ENCODE measurements around the gene ASTN1. TPM values are rescaled to one million over a fixed set of nuclear protein-coding genes. Genes with fewer than 3 reads are reported as not detected.

Gene ASTN1
- total RNA-seq, 3 donors from 2014 or later (not counting 1 experiment from before 2014, with no cell fraction given): not detected

DNA sequence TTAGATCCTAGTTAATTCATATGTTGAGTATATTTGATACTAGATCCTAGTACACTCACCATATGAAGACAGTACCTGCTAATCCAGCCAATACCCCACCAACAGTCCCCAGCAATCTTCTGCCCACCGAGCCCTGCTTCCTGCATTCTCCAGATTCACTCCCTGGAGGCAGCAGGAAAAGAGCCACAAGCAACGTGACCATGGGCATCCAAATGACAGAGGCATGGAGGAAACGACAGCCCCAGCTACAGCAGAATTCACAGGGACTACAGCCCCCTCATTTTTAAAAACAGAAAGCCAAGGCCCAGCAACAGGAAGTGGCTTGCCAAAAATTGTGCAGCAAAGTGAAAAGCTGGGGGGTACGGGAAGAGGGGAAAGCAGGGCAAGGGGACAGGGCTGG, 29.3 kb downstream of the ASTN1 start:
- no peak overlapping the region for H3K4me3 Mint-ChIP-seq
- intact Hi-C loops (cut with micrococcal nuclease): no loop called here
- no peak overlapping the region for H3K27ac Mint-ChIP-seq
- H3K4me1 Mint-ChIP-seq: no peaks in the 10 kb centered on the region
- H3K27me3 Mint-ChIP-seq (ENCODE audit: low read depth in 2 of 2): no peaks in the 10 kb centered on the region
- TF ChIP-seq, protein P1, sequence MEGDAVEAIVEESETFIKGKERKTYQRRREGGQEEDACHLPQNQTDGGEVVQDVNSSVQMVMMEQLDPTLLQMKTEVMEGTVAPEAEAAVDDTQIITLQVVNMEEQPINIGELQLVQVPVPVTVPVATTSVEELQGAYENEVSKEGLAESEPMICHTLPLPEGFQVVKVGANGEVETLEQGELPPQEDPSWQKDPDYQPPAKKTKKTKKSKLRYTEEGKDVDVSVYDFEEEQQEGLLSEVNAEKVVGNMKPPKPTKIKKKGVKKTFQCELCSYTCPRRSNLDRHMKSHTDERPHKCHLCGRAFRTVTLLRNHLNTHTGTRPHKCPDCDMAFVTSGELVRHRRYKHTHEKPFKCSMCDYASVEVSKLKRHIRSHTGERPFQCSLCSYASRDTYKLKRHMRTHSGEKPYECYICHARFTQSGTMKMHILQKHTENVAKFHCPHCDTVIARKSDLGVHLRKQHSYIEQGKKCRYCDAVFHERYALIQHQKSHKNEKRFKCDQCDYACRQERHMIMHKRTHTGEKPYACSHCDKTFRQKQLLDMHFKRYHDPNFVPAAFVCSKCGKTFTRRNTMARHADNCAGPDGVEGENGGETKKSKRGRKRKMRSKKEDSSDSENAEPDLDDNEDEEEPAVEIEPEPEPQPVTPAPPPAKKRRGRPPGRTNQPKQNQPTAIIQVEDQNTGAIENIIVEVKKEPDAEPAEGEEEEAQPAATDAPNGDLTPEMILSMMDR (IDR thresholded peaks at IDR 0.05): no peak
- no peaks in the 10 kb centered on the region for H3K4me1 ChIP-seq (ENCODE audit: control insufficient read depth, insufficient read depth, low read length)
- H3K36me3 ChIP-seq (ENCODE audit: control insufficient read depth, insufficient read depth, low read length): no peaks in the 10 kb centered on the region
- H3K27ac ChIP-seq (ENCODE audit: low read length): no peak overlapping the region
- no peaks in the 10 kb centered on the region for H3K27me3 ChIP-seq (ENCODE audit: control insufficient read depth, insufficient read depth, low read length)
- no peaks in the 10 kb centered on the region for H3K36me3 Mint-ChIP-seq
- DNase-seq: no peak
- WGBS (ENCODE audit: insufficient coverage): 47% methylated on average over 4 of the region's 4 CpGs
- no peak for ATAC-seq
- H3K9me3 ChIP-seq (ENCODE audit: control insufficient read depth, insufficient read depth, low read length): no peaks in the 10 kb centered on the region
- no peak overlapping the region for H3K4me3 ChIP-seq (ENCODE audit: low read length)
- peaks cover 10% of the 10 kb centered on the region in 2 donors for H3K9me3 Mint-ChIP-seq

DNA sequence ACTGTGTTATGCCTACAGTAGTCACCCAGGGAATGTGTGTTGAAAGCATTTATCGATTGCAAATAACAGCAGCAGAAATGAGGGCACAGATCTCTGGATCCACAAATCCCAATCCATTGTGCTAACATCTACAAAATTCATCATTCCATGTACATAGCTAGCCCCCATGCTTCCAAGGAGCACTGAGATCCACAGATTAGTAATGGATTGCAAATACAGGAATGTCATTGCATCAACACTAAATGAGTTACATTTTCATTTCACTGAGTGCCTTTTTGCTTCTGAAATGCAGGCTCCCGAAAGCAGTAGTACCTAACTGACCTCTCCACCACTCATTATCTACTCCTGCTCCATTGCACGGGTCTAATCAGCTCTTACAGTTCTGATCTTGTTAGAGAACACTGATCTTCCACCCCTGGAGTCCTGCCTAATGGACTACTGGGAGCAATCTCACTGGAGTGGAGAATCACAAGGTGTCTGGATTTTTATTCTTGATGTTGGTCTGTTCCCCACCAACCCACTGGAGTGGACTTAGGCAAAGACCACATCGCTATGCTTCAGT, 30.5 kb downstream of the ASTN1 start:
- Histone ChIP-seq H3K36me3 (ENCODE audit: control insufficient read depth, insufficient read depth, low read length) (no peaks in the 10 kb centered on the region), H3K27me3 (ENCODE audit: control insufficient read depth, insufficient read depth, low read length) (no peaks in the 10 kb centered on the region), H3K4me3 (ENCODE audit: low read length) (no peak overlapping the region), H3K27ac (ENCODE audit: low read length) (no peak overlapping the region), H3K9me3 (ENCODE audit: control insufficient read depth, insufficient read depth, low read length) (no peaks in the 10 kb centered on the region), H3K4me1 (ENCODE audit: control insufficient read depth, insufficient read depth, low read length) (no peaks in the 10 kb centered on the region)
- no peaks in the 10 kb centered on the region for H3K4me1 Mint-ChIP-seq
- H3K27ac Mint-ChIP-seq: no peak overlapping the region
- DNase-seq: no peak
- intact Hi-C loops (cut with micrococcal nuclease): no loop called here
- no peak overlapping the region for H3K4me3 Mint-ChIP-seq
- TF ChIP-seq, protein P1 (IDR thresholded peaks at IDR 0.05): no peak
- peaks cover 9% of the 10 kb centered on the region in 2 donors for H3K9me3 Mint-ChIP-seq
- 85% methylated on average over 3 of the region's 4 CpGs for WGBS (ENCODE audit: insufficient coverage)
- no peaks in the 10 kb centered on the region for H3K27me3 Mint-ChIP-seq (ENCODE audit: low read depth in 2 of 2)
- ATAC-seq: no peak
- H3K36me3 Mint-ChIP-seq: no peaks in the 10 kb centered on the region

- 88% methylated on average over 2 of the region's 2 CpGs for WGBS (ENCODE audit: insufficient coverage)
- ATAC-seq: no peak
- H3K27ac Mint-ChIP-seq: no peak overlapping the region
Observed at GRCh38 chr1:177132141-177132540, 32.4 kb downstream of the ASTN1 start.

More at GRCh38 chr1:177132141-177132540, 32.4 kb downstream of the ASTN1 start:
- H3K36me3 ChIP-seq (ENCODE audit: control insufficient read depth, insufficient read depth, low read length): no peaks in the 10 kb centered on the region
- no peaks in the 10 kb centered on the region for H3K27me3 ChIP-seq (ENCODE audit: control insufficient read depth, insufficient read depth, low read length)
- H3K9me3 ChIP-seq (ENCODE audit: control insufficient read depth, insufficient read depth, low read length): no peaks in the 10 kb centered on the region
- H3K4me1 ChIP-seq (ENCODE audit: control insufficient read depth, insufficient read depth, low read length): no peaks in the 10 kb centered on the region
- intact Hi-C loops (cut with micrococcal nuclease): no loop called here
- H3K4me3 ChIP-seq (ENCODE audit: low read length): no peak overlapping the region
- Mint-ChIP-seq H3K27me3 (ENCODE audit: low read depth in 2 of 2) (no peaks in the 10 kb centered on the region), H3K9me3 (peaks cover 3 to 10% of the 10 kb centered on the region in 2 donors), H3K4me3 (no peak overlapping the region), H3K4me1 (no peaks in the 10 kb centered on the region), H3K36me3 (no peaks in the 10 kb centered on the region)
- no peak for DNase-seq
- TF ChIP-seq, protein P1 (IDR thresholded peaks at IDR 0.05): no peak
- H3K27ac ChIP-seq (ENCODE audit: low read length): no peak overlapping the region

Data from natural killer cell (primary cell).